Caco-2 (cell line): Measurements from ENCODE around the gene FBXW7. TPM values are rescaled to one million over a fixed set of nuclear protein-coding genes. Genes with fewer than 3 reads are reported as not detected.

ENCODE experiments used
- BruUV-seq: library from RNA; stranded (reverse); fragments of 400-500 nt; replicated peaks from 2 replicates; lab custom pipeline; 2021; lab: Mats Ljungman, UMichigan
- CTCF ChIA-PET: fragments of 300-600 bp; sonication (Branson Sonifier 250); formaldehyde crosslinking; loops from one replicate; lab custom pipeline; 2022; ENCODE audit warnings: antibody characterized with exemption; lab: Charles Lee
- POLR2A ChIA-PET: fragments of 300-600 bp; sonication (Branson Sonifier 250); formaldehyde crosslinking; loops from one replicate; lab custom pipeline; 2022; ENCODE audit warnings: antibody characterized with exemption; lab: Charles Lee
- DNase-seq, 2 experiments: peaks; one replicate each; pipeline versions ENCODE4 v3.0.0 to v3.0.0-alpha.2; 2020 to 2022
- H3K27me3 ChIP-seq: replicated peaks from 2 replicates; pipeline ENCODE4 v1.6.0; 2011; ENCODE audit warnings: low read length; ENCODE audit not compliant: control insufficient read depth, insufficient read depth
- H3K36me3 ChIP-seq: 2 replicates; pipeline ENCODE4 v1.5.1; 2011; ENCODE audit warnings: low read length; ENCODE audit not compliant: control insufficient read depth, insufficient read depth
- H3K4me1 ChIP-seq: fragments of 250-450 bp; sonication (Bioruptor Pico); 2 replicates; pipeline ENCODE4 v1.5.1; 2020; ENCODE audit warnings: mild to moderate bottlenecking
- H3K4me3 ChIP-seq: 2 replicates; pipeline ENCODE4 v1.5.1; 2011; ENCODE audit warnings: low read depth, mild to moderate bottlenecking, control low read depth, low read length
- H3K9me3 ChIP-seq: fragments of 250-450 bp; sonication (Bioruptor Pico); 2 replicates; pipeline ENCODE4 v1.5.1; 2020; ENCODE audit warnings: mild to moderate bottlenecking, moderate library complexity
- H3K27ac Mint-ChIP-seq: one replicate; pipeline ENCODE4 v1.8.0; 2022; ENCODE audit warnings: mixed read lengths; ENCODE audit not compliant: unreplicated experiment
- H3K27me3 Mint-ChIP-seq: one replicate; pipeline ENCODE4 v1.8.0; 2022; ENCODE audit warnings: mixed read lengths; ENCODE audit not compliant: insufficient read depth, unreplicated experiment
- H3K36me3 Mint-ChIP-seq: one replicate; pipeline ENCODE4 v1.8.0; 2022; ENCODE audit warnings: mild to moderate bottlenecking, mixed read lengths; ENCODE audit not compliant: insufficient read depth, unreplicated experiment
- H3K4me1 Mint-ChIP-seq: one replicate; pipeline ENCODE4 v1.8.0; 2022; ENCODE audit warnings: low read depth, mixed read lengths; ENCODE audit not compliant: unreplicated experiment
- H3K4me3 Mint-ChIP-seq: one replicate; pipeline ENCODE4 v1.8.0; 2022; ENCODE audit warnings: mild to moderate bottlenecking, moderate library complexity, mixed read lengths; ENCODE audit not compliant: unreplicated experiment
- H3K9me3 Mint-ChIP-seq: one replicate; pipeline ENCODE4 v1.8.0; 2022; ENCODE audit warnings: mixed read lengths; ENCODE audit not compliant: unreplicated experiment
- intact Hi-C: fragments of 100-400 bp; cut with micrococcal nuclease; formaldehyde crosslinking; loops from one replicate; pipeline ENCODE4 v1.10.0; 2022; ENCODE audit not compliant: unreplicated experiment
- total RNA-seq: library from RNA; stranded (reverse); gene quantifications from 2 replicates; pipeline ENCODE4 v1.2.3, GENCODE V29; 2022
- TF ChIP-seq, protein P1 (sequence below), 2 experiments: fragments of 200-600 bp in 1 of 2; IDR thresholded peaks; 1 replicate in 1 of 2; 2 replicates in 1 of 2; pipeline versions ENCODE4 v1.5.1 to v1.8.0; 2011 to 2022; ENCODE audit warnings: antibody characterized with exemption in 1 of 2, control low read depth in 1 of 2, inconsistent platforms in 1 of 2, low read depth in 1 of 2, low read length in 1 of 2, mild to moderate bottlenecking in 1 of 2, moderate library complexity in 1 of 2; ENCODE audit not compliant: insufficient read depth in 1 of 2, severe bottlenecking in 1 of 2, unreplicated experiment in 1 of 2

The FBXW7 gene
- total RNA-seq, 1 experiment from 2014 or later: 34.1 TPM

DNA sequence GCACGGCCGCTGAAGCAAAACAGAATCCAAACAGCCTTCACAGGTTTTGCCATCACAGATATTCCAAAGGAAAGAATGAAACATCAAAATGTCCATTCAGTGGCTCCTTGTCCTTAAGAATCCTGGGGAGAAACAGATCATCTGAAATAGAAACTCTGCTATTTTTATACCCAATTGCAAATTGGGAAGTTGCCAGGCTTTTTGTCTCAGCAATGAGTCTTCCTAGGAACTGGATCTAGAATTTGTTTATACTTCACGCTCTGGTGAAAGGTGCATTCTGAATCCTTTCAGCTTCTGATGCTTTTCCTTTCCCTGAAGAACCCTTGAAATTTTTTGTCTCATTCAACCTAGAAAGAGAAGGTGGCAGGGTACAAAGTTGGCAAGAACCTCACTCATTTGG is 218.9 kb downstream of the FBXW7 start:
- H3K27me3 ChIP-seq: no peaks in the 10 kb centered on the region
- intact Hi-C loops: no loop called here
- no peak overlapping the region for H3K27ac Mint-ChIP-seq
- H3K4me1 Mint-ChIP-seq: no peaks in the 10 kb centered on the region
- no peaks in the 10 kb centered on the region for H3K9me3 Mint-ChIP-seq
- no peaks in the 10 kb centered on the region for H3K36me3 ChIP-seq
- DNase-seq: no peak
- H3K27me3 Mint-ChIP-seq: no peaks in the 10 kb centered on the region
- no peaks in the 10 kb centered on the region for H3K4me1 ChIP-seq
- BruUV-seq: no TSS peak
- peaks cover 4% of the 10 kb centered on the region for H3K36me3 Mint-ChIP-seq
- no peaks in the 10 kb centered on the region for H3K9me3 ChIP-seq
- ChIA-PET POLR2A (no interaction called here), CTCF (no interaction called here)
- H3K4me3 ChIP-seq: no peak overlapping the region
- H3K4me3 Mint-ChIP-seq: no peak overlapping the region
- TF ChIP-seq, protein P1, sequence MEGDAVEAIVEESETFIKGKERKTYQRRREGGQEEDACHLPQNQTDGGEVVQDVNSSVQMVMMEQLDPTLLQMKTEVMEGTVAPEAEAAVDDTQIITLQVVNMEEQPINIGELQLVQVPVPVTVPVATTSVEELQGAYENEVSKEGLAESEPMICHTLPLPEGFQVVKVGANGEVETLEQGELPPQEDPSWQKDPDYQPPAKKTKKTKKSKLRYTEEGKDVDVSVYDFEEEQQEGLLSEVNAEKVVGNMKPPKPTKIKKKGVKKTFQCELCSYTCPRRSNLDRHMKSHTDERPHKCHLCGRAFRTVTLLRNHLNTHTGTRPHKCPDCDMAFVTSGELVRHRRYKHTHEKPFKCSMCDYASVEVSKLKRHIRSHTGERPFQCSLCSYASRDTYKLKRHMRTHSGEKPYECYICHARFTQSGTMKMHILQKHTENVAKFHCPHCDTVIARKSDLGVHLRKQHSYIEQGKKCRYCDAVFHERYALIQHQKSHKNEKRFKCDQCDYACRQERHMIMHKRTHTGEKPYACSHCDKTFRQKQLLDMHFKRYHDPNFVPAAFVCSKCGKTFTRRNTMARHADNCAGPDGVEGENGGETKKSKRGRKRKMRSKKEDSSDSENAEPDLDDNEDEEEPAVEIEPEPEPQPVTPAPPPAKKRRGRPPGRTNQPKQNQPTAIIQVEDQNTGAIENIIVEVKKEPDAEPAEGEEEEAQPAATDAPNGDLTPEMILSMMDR (IDR thresholded peaks at IDR 0.05; ENCODE audit: insufficient read depth in 1 of 2, low read depth in 1 of 2, low read length in 1 of 2, severe bottlenecking in 1 of 2, unreplicated experiment in 1 of 2): no peak

- Mint-ChIP-seq H3K27me3 (no peaks in the 10 kb centered on the region), H3K4me3 (no peak overlapping the region), H3K36me3 (no peaks in the 10 kb centered on the region), H3K4me1 (no peaks in the 10 kb centered on the region), H3K9me3 (no peaks in the 10 kb centered on the region), H3K27ac (no peak overlapping the region)
- intact Hi-C loops: no loop called here
- no peak for DNase-seq
- Histone ChIP-seq H3K4me1 (no peaks in the 10 kb centered on the region), H3K9me3 (no peaks in the 10 kb centered on the region), H3K27me3 (no peaks in the 10 kb centered on the region), H3K36me3 (no peaks in the 10 kb centered on the region), H3K4me3 (no peak overlapping the region)
- TF ChIP-seq, protein P1 (IDR thresholded peaks at IDR 0.05; ENCODE audit: insufficient read depth in 1 of 2, low read depth in 1 of 2, low read length in 1 of 2, severe bottlenecking in 1 of 2, unreplicated experiment in 1 of 2): no peak
- no TSS peak for BruUV-seq
- POLR2A ChIA-PET: no interaction called here
- CTCF ChIA-PET: no interaction called here
These were observed 225.6 kb downstream of the FBXW7 start for GRCh38 chr4:152310257-152310656.

DNA sequence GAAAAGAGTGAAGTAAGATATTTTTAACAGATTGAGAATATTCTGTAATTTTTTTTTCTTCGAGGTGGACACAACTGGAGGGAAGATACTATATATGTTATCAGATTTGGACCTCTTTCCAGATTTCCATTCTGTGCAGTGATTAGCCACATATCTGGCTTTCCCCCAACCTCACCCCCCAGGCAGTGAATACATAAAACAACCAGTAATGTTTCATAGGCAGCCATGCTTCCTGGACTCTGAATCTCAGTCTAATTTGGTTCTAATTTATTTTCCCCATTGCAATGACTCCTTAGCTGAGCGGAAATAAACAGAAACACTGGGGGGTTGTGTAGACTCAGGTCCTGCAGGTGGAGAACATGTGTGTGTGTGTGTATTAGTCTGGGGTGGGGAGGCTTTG is 226.5 kb downstream of the FBXW7 start:
- Histone ChIP-seq H3K9me3 (no peaks in the 10 kb centered on the region), H3K4me3 (no peak overlapping the region), H3K4me1 (no peaks in the 10 kb centered on the region), H3K36me3 (no peaks in the 10 kb centered on the region), H3K27me3 (no peaks in the 10 kb centered on the region)
- POLR2A ChIA-PET: no interaction called here
- no peaks in the 10 kb centered on the region for H3K4me1 Mint-ChIP-seq
- DNase-seq: no peak
- H3K9me3 Mint-ChIP-seq: no peaks in the 10 kb centered on the region
- CTCF ChIA-PET: no interaction called here
- no TSS peak for BruUV-seq
- TF ChIP-seq, protein P1 (IDR thresholded peaks at IDR 0.05; ENCODE audit: insufficient read depth in 1 of 2, low read depth in 1 of 2, low read length in 1 of 2, severe bottlenecking in 1 of 2, unreplicated experiment in 1 of 2): no peak
- no peak overlapping the region for H3K4me3 Mint-ChIP-seq
- H3K27me3 Mint-ChIP-seq: no peaks in the 10 kb centered on the region
- H3K27ac Mint-ChIP-seq: no peak overlapping the region
- intact Hi-C loops: no loop called here
- no peaks in the 10 kb centered on the region for H3K36me3 Mint-ChIP-seq
